ENCODE measurements around the gene A1BG. TPM values are rescaled to one million over a fixed set of nuclear protein-coding genes. Genes with fewer than 3 reads are reported as not detected.

The A1BG gene
- total and polyA plus RNA-seq, 2 of the 8 experiments (the other 6 are each of a cell fraction or from before 2014, with no cell fraction given), result 20.8 to 69.6 TPM

DNA sequence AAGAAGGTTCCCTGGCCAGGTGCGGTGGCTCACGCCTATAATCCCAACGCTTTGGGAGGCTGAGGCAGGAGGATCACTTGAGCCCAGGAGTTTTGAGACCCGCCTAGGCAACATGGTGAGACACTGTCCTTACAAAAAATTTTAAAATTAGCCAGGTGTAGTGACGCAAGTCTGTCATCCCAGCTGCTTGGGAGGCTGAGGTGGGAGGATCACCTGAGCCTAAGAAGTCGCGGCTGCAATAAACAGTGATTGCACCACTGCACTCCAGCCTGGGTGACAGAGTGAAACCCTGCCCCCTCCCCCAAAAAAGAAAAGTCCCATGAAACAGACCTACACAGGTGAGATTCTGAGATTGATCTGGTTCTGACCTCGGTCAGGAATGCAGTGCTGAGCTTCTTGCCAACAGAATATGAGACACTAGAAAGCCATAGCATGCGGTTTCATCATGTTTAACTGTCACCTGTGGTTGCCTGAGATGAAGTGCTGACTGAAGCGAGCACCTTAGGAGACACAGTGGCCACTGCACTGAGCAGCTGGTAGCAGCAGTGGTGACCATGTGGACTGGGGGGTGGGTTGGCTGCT lies 2.0 kb upstream of the A1BG start:
- no peaks in the 10 kb centered on the region for H3K79me1 ChIP-seq (ENCODE audit: low read depth, low read length)
- H3K23ac ChIP-seq (ENCODE audit: insufficient read length), result no peak overlapping the region
- no peak overlapping the region for H4K91ac ChIP-seq (replicated peaks; ENCODE audit: insufficient read length, low read length)
- no peaks in the 10 kb centered on the region for H3K9me3 ChIP-seq (ENCODE audit: insufficient read depth in 2 of 2, low read depth in 1 of 2, low read length in 1 of 2)
- H2AK5ac ChIP-seq (ENCODE audit: low read depth, low read length), result no peak overlapping the region
- FAIRE-seq, result no peak
- no peak for TF ChIP-seq SIN3A (conservative IDR thresholded peaks at IDR 0.05 in 1 of 2, IDR thresholded peaks at IDR 0.05 in 1 of 2; ENCODE audit: low read depth in 1 of 2, low read length in 2 of 2)
- no peak for TF ChIP-seq SP1 (IDR thresholded peaks at IDR 0.05; ENCODE audit: low read depth, low read length)
- TF ChIP-seq ZNF274 (IDR thresholded peaks at IDR 0.05; ENCODE audit: borderline replicate concordance, extremely low read depth, low read length), result no peak
- TF ChIP-seq YY1 (IDR thresholded peaks at IDR 0.05; ENCODE audit: low read depth, low read length), result no peak
- TF ChIP-seq, protein P1, sequence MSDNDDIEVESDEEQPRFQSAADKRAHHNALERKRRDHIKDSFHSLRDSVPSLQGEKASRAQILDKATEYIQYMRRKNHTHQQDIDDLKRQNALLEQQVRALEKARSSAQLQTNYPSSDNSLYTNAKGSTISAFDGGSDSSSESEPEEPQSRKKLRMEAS (IDR thresholded peaks at IDR 0.05), result no peak
- TF ChIP-seq MAFK (IDR thresholded peaks at IDR 0.05; ENCODE audit: low read depth, low read length), result no peak
- TF ChIP-seq EGR1 (IDR thresholded peaks at IDR 0.05; ENCODE audit: borderline replicate concordance, low read depth, low read length), result no peak
- no peak for TF ChIP-seq SP4 (IDR thresholded peaks at IDR 0.05; ENCODE audit: low read length)
- no peak for TF ChIP-seq JUN (IDR thresholded peaks at IDR 0.05; ENCODE audit: low read depth, low read length)
- no peak overlapping the region for H3K18ac ChIP-seq (ENCODE audit: extremely low read depth, low read length)
- no peaks in the 10 kb centered on the region for H3K36me3 ChIP-seq (ENCODE audit: control insufficient read depth in 2 of 4, insufficient read depth in 4 of 4, low read length in 3 of 4)
- ChIA-PET CTCF (ENCODE audit: partially characterized antibody) (interaction anchor here (1.1 to 2.8 kb wide), 4 partner anchors 8 to 16 kb away, joined by 4 to 9 read pairs (median 7); no protein-coding TSS in a partner anchor), POLR2A (ENCODE audit: partially characterized antibody) (interaction anchor here (0.6 to 11.4 kb wide), 10 partner anchors 7 to 469 kb away, joined by 3 to 102 read pairs (median 4); partner anchors contain the start of genes RNF225, ZNF497, ZNF544 and ZSCAN22)
- peaks cover 0 to 3% of the 10 kb centered on the region in 2 experiments for H4K20me1 ChIP-seq (replicated peaks in 1 of 2; ENCODE audit: control insufficient read depth in 1 of 2, insufficient read depth in 2 of 2, low read length in 2 of 2)
- no peak overlapping the region for H3K56ac ChIP-seq (replicated peaks; ENCODE audit: insufficient read length, low read depth, low read length)
- H4K5ac ChIP-seq (ENCODE audit: insufficient read length, low read depth, low read length), result no peak overlapping the region
- no peak overlapping the region for H3K27ac ChIP-seq (ENCODE audit: low read depth, low read length)
- no peak overlapping the region for H3K9ac ChIP-seq (replicated peaks in 1 of 4; ENCODE audit: extremely low read depth in 1 of 4, low read depth in 3 of 4, low read length in 3 of 4)
- no peak overlapping the region for H4K8ac ChIP-seq (ENCODE audit: extremely low read depth, insufficient read depth, low read length)
- no peak overlapping the region for H3K4me3 ChIP-seq (ENCODE audit: extremely low read depth in 1 of 4, insufficient read depth in 2 of 4, low read depth in 3 of 4, low read length in 4 of 4)
- no peaks in the 10 kb centered on the region for H3K27me3 ChIP-seq (replicated peaks in 1 of 4; ENCODE audit: control insufficient read depth in 3 of 4, extremely low read depth in 1 of 4, insufficient read depth in 3 of 4, low read length in 3 of 4)
- 91% methylated on average over 10 of the region's 10 CpGs; no CpG with 5 or more reads in 1 of the 2 experiments for WGBS, 2 experiments (ENCODE audit: extremely low coverage in 1 of 2, insufficient coverage in 1 of 2, insufficient read length in 1 of 2, insufficient replicate concordance in 2 of 2, low coverage in 1 of 2, low lambda C conversion rate in 2 of 2, missing lambda C conversion rate in 1 of 2)
- H3K4me1 ChIP-seq (replicated peaks in 1 of 4; ENCODE audit: control insufficient read depth in 3 of 4, insufficient read depth in 4 of 4, low read length in 3 of 4), result peaks cover 0 to 6% (median 0%) of the 10 kb centered on the region in 4 experiments; a peak in 1 of 7 replicates
- no peaks in the 10 kb centered on the region for H3K79me2 ChIP-seq (ENCODE audit: control insufficient read depth in 1 of 2, insufficient read depth in 2 of 2, low read length in 2 of 2)
- H3K4me2 ChIP-seq (ENCODE audit: insufficient read depth in 1 of 2, low read depth in 2 of 2, low read length in 2 of 2), result no peak overlapping the region
- H3K14ac ChIP-seq (ENCODE audit: insufficient read length), result no peak overlapping the region
- H3K4ac ChIP-seq (replicated peaks; ENCODE audit: insufficient read length, low read depth, low read length), result no peak overlapping the region
- H2BK15ac ChIP-seq (ENCODE audit: low read length), result no peak overlapping the region
- H3K23me2 ChIP-seq (ENCODE audit: low read depth, low read length), result no peaks in the 10 kb centered on the region
- H2BK12ac ChIP-seq (ENCODE audit: low read depth, low read length), result no peak overlapping the region
- H2AFZ ChIP-seq (ENCODE audit: low read length), result no peak overlapping the region
- no peak overlapping the region for H2BK120ac ChIP-seq (replicated peaks; ENCODE audit: low read depth, low read length)
- H2BK5ac ChIP-seq (ENCODE audit: low read depth, low read length), result no peak overlapping the region; the same call in 1 of the 2 replicates
- DNase-seq (ENCODE audit: low read depth in 1 of 2, low spot score in 2 of 2), result no peak
- H2BK20ac ChIP-seq (ENCODE audit: low read length), result no peak overlapping the region
